Mammary epithelial cell (primary cell): ENCODE measurements around the gene NEDD4.

Experiments
- CTCF ChIP-seq, 2 donors: IDR thresholded peaks in 1 of 2; conservative IDR thresholded peaks in 1 of 2; 2 replicates each; pipeline ENCODE4 v1.5.1; 2011 to 2012; ENCODE audit warnings: inconsistent platforms in 2 of 2, low read length in 2 of 2, mild to moderate bottlenecking in 2 of 2, control low read depth in 1 of 2, low read depth in 1 of 2; ENCODE audit not compliant: insufficient read depth in 1 of 2; ENCODE audit errors: extremely low read depth in 1 of 2
- EZH2 ChIP-seq: IDR thresholded peaks from 2 replicates; pipeline ENCODE4 v1.6.1; 2012; ENCODE audit warnings: low read length, inconsistent platforms, borderline replicate concordance

DNA sequence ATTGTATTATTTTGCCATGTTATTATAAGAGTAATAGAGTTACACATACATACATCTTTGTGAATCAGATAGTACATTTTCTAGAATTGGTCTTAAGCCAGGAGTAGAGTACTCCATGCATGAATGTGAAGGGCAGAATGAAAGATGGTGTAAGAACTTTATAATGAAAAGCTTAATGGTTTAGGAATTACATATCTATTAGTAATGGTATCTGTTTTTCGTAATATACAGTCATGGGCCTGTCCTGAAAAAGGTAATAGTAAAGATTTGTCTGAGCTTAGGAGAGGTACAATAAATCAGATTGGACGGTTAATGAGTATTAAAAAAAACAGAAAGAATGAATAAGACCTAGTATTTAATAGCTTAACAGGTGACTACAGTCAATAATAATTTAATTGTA, 132.3 kb downstream of the NEDD4 start:
- TF ChIP-seq CTCF (conservative IDR thresholded peaks at IDR 0.05 in 1 of 2, IDR thresholded peaks at IDR 0.05 in 1 of 2; ENCODE audit: extremely low read depth in 1 of 2, insufficient read depth in 1 of 2, low read depth in 1 of 2, low read length in 2 of 2): no peak
- no peak for TF ChIP-seq EZH2
